G401.6 (cell line): ENCODE data around the gene AGAP4.
"Not testable (repeated sequence)": the region's sequence is repeated elsewhere in the genome, so short reads cannot be mapped to it uniquely, and the experiment has no call there.

Experiments
- FAIRE-seq: peaks from 2 replicates; lab custom pipeline; 2012; peaks lifted over from hg19 to GRCh38; lab: Jason Lieb, UNC

AGAP4 gene

GRCh38 chr10:45847400-45847799 is at the start of gene AGAP4:
Gene AGAP4 (minus strand): TSS chr10:45847500. CDS start chr10:45847347, 153 bp downstream.
- not testable (repeated sequence) for FAIRE-seq

GRCh38 chr10:45890721-45891120 is 43.4 kb upstream of the AGAP4 start:
- not testable (repeated sequence) for FAIRE-seq

GRCh38 chr10:45889539-45890230 is 42.4 kb upstream of the AGAP4 start:
- FAIRE-seq: not testable (repeated sequence)

DNA sequence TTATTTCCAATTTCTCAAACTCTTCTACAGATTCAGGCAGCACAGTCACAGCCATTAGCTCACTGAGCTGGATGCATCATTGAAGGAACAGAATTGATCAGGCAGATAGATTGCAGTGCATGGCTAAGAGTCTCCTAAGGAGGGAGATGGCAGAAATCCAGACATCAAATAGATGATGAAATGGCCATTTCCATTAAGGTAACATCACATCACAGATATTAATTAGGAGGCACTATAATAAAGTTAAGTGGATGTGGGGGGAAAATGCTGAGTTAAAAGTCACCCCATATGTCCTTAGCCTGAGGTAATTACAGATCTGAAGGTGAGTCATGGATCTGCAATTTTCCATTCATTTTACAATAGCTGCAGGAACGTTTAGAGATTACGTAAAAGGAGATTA is 35.6 kb upstream of the AGAP4 start:
- not testable (repeated sequence) for FAIRE-seq

DNA sequence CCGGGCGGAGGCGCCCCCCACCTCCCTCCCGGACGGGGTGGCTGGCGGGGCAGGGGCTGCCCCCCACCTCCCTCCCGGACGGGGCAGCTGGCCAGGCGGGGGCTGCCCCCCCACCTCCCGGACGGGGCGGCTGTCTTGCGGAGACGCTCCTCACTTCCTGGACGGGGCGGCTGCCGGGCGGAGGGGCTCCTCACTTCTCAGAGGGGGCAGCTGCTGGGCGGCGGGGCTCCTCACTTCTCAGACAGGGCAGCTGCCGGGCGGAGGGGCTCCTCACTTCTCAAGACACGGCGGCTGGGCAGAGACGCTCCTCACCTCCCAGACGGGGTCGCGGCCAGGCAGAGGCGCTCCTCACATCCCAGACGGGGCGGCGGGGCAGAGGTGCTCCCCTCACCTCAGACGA is 18.1 kb upstream of the AGAP4 start:
- FAIRE-seq: not testable (repeated sequence)

DNA sequence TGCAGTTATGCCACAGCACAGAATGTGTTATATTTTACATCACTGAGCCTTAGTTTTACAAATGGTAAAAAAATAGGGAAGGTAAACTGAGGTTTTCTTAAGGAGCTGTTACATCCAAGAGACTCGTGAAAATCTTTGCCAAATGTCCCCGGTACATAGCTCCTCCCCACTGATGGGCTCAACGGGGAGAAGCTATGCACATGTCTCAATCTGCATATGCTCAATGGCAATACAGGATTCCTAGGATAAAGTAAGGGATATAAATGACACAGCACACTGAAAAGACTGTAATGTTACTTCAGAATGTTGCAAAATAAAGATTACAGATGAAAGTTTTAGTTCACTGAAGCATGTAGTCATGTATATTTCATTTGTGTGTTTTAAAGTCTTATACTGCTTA is 17.0 kb upstream of the AGAP4 start:
- FAIRE-seq: not testable (repeated sequence)

DNA sequence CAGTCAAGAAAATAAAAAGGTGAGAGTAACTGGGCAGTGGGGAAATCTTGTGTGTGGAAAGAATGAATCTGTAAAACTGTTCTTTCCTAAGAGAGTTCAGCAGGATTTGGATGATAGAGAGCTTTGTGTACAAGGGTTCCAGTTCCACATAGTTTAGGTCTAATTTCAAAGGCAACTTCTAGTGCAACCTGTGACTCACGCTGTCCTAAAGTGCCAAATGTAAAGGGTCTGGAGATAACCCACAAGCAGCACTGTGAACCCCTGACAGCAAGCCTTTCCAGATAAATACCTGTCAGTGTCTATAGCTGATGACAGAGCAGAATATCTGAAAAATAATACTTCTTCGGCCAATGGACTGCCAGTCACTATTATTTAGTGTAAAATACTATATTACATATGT is 16.3 kb upstream of the AGAP4 start:
- not testable (repeated sequence) for FAIRE-seq

DNA sequence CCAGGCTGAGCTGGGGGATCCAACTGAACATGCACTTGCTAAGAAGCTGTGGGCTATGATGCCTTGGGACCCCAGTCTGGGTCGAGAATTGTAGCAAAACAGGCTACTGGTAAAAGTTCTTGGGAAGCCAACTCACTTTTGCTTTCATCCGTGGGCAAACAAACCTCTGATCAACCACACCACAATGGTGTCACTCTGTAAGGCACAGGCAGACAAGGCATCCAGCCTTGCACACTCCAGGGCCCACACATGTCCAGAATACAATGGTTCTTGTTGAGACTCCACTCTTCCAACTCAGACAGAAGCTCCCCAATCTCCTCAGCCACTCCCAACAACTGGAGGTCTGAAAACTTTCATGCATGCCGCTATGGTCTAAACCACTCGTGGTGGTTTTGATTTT is 10.6 kb upstream of the AGAP4 start:
- FAIRE-seq: not testable (repeated sequence)

DNA sequence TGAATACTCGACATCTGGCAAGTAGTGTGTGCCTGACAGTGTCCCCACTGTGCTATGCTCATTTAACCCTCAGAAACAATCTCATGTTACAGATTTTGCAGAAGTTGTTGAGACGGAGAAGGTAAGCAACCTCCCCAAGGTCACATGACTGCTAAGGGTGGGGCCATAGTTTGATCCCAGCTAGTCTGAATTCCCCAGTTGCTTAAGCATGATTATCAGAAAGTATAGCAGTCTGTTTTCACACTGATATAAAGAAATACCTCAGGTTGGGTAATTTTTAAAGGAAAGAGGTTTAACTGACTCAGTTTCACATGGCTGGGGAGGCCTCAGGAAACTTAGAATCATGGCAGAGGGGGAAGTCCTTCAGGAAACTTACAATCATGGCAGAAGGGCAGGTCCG is 1.2 kb upstream of the AGAP4 start:
- FAIRE-seq: not testable (repeated sequence)

DNA sequence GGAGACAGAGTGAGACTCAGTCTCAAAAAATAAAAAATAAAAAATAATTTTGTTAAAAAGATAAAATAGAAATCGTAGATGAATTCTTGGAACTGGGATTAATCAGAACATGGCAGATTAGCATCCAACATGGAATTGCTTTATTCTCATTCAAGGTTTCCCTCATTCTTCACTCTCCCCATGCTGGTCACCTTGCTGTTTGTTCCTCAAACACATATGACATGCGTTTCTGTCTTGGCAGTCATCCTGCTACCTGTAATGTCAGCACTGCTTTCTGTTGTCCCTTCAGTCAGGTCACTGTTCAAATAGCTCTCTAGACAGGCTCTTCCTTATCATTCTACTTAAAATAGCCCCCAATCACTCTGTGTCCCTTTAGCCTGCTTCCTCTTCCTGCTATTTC is 24.4 kb downstream of the AGAP4 start:
- not testable (repeated sequence) for FAIRE-seq

DNA sequence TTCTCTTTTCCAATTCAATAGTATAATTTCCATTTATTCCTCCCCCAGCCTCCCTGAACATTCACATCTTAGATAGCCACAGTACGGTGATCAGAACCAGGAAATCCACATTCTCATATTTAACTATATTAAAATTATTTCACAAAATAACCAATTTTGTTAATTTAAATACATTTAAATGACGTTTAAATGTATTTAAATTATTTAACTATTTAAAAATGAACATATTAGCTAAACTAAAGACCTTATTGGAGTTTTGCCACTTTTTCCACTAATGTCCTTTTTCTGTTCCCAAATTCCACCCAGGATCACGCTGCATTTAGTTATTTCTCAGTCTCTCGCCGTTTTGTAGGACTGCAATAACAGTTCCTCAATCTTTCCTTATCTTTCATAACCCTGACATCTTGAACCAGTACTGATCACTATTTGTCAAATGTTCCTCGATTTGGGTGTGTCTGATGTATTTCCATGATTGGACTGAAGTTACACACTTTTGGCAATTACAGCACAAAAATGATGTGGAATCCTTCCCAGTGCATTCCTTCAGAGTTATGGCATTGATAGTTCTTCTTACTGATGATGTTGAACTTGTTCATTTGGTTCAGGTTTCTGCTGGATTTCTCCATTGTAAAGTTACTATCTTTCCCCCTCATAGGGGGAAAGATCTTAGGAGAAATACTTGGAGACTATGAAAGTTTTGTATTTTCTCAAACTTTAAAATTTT is 27.0 kb downstream of the AGAP4 start:
- FAIRE-seq: not testable (repeated sequence)

- no peak for FAIRE-seq
Observed at GRCh38 chr10:45819552-45819951, 27.7 kb downstream of the AGAP4 start.

GRCh38 chr10:45817912-45818311 is 29.4 kb downstream of the AGAP4 start:
- no peak for FAIRE-seq

DNA sequence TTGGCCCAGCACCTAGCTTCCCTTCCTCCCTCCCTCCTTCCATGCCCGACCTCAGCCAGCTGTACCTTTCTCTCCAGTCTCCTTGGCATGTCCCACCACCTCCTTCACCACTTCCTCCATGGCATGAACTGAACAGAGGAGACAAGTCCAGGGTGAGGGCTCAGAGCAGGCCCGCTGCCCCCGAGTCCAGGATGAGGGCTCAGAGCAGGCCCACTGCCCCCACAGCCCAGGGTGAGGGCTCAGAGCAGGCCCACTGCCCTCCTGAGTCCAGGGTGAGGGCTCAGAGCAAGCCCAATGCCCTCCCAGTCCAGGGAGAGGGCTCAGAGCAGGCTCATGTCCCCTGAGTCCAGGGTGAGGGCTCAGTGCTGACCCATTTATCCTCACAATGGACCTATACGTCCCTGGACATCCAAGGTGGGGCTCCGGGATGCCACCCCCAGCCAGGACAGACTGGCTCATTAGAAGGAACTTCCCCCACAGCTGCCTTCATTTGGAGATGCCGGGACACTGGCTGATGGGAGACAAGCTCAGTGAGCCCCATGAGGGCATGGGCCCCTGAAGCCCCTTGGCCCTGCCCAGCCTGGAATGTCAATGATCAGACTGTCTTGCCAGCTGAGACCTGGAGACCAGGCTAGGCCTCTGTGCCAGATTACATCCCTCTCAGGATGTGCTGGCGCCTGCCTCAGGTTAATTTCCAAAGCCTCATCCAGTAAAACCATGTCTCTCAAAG is 30.0 kb downstream of the AGAP4 start:
- no peak for FAIRE-seq

DNA sequence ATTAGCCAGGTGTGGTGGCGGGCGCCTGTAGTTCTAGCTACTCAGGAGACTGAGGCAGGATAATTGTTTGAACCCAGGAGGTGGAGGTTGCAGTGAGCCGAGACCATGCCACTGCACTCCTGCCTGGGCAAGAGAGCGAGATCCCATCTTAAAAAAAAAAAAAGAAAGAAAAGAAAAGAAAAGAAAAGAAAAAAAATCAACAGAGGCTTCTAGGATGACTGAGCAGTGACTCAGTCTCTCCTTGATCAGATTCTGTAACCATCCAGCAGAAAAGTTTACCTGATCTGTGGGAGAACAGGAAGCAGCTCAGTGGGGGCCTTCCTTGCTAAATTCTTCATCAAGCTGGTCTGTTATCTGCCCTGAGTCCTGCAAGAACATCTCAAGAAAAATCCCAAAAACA is 33.2 kb downstream of the AGAP4 start:
- not testable (repeated sequence) for FAIRE-seq

DNA sequence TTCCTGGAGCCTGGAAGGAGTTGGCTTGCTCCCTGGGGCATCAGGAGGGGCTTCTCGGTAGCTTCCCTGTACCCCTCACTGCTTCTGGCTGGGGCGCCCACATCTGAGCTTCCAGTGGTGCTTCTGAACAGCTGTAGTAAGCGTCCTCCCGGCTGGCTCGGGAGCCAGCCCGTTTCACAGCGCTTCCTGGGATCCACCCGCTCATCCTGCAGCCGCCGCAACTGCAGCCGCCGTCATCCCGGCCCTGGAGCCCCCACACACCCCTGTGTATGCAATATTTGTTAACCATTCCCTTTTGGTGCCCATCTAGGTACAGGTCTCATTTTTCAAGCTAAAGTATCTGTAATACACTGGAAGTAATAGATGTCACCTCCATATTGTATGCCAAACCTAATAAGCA is 34.3 kb downstream of the AGAP4 start:
- FAIRE-seq: not testable (repeated sequence)

GRCh38 chr10:45811075-45811474 is 36.2 kb downstream of the AGAP4 start:
- no peak for FAIRE-seq

- no peak for FAIRE-seq
Observed at GRCh38 chr10:45809837-45810236, 37.5 kb downstream of the AGAP4 start.

DNA sequence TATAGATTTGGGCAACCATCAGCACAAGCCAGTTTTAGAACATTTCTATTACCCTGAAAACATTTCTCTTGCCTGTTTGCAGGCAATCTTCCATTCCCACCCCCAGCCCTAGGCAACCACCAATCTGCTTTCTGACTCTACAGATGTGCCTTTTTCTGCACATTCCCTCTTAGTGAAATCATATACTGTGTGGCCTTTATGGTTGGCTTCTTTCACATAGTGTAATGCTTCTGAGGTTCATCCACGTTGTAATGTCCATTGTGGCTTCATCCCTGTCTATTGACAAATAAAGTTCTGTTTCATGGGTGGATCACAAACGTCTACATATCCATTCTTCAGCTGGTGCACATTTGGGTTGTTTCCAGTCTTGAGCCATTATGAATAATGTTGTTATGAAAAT is 42.3 kb downstream of the AGAP4 start:
- not testable (repeated sequence) for FAIRE-seq

GRCh38 chr10:45803060-45804010 is 44.0 kb downstream of the AGAP4 start:
- not testable (repeated sequence) for FAIRE-seq

GRCh38 chr10:45794761-45795160 is 52.5 kb downstream of the AGAP4 start:
- FAIRE-seq: not testable (repeated sequence)
